Endothelial cell of umbilical vein (primary cell): Measurements from ENCODE around the gene POR. TPM values are rescaled to one million over a fixed set of nuclear protein-coding genes. Genes with fewer than 3 reads are reported as not detected.

Source experiments
- BruUV-seq: library from RNA; stranded (reverse); fragments of 400-500 nt; replicated peaks from 2 replicates; lab custom pipeline; 2021; lab: Mats Ljungman, UMichigan
- CTCF ChIA-PET: fragments of 300-600, 350-600 bp; sonication (Branson Sonifier 250); formaldehyde crosslinking; loops from one replicate; lab custom pipeline; 2021; ENCODE audit warnings: antibody characterized with exemption, inconsistent platforms; lab: Charles Lee
- POLR2A ChIA-PET: fragments of 300-600, 350-600 bp; sonication (Branson Sonifier 250); formaldehyde crosslinking; loops from one replicate; lab custom pipeline; 2021; ENCODE audit warnings: antibody characterized with exemption, inconsistent platforms; lab: Charles Lee
- DNase-seq: peaks from one replicate; pipeline ENCODE4 v3.0.0-alpha.2; 2011; ENCODE audit warnings: low read depth, low spot score
- FAIRE-seq: peaks from 2 replicates; lab custom pipeline; 2011; peaks lifted over from hg19 to GRCh38; lab: Jason Lieb, UNC
- H2AFZ ChIP-seq: 2 replicates; pipeline ENCODE4 v1.6.0; 2012; ENCODE audit warnings: low read depth, low read length, control low read depth, inconsistent platforms
- H3K27ac ChIP-seq: 2 replicates; pipeline ENCODE4 v1.5.1; 2011; ENCODE audit warnings: low read depth, mild to moderate bottlenecking, control low read depth, low read length, moderate library complexity; ENCODE audit not compliant: insufficient read depth
- H3K27me3 ChIP-seq, 2 experiments: 2 replicates each; pipeline versions ENCODE4 v1.6.0 to v1.6.1; 2011; ENCODE audit warnings: low read length in 2 of 2, mixed read lengths in 1 of 2; ENCODE audit not compliant: control insufficient read depth in 2 of 2, insufficient read depth in 2 of 2
- H3K36me3 ChIP-seq, 2 experiments: 2 replicates in 1 of 2; 3 replicates in 1 of 2; pipeline ENCODE4 v1.5.1; 2011; ENCODE audit warnings: low read length in 2 of 2, mild to moderate bottlenecking in 1 of 2, moderate library complexity in 1 of 2; ENCODE audit not compliant: control insufficient read depth in 2 of 2, insufficient read depth in 2 of 2; ENCODE audit errors: extremely low read depth in 1 of 2
- H3K4me1 ChIP-seq: 3 replicates; pipeline ENCODE4 v1.5.1; 2011; ENCODE audit warnings: mild to moderate bottlenecking, low read length; ENCODE audit not compliant: control insufficient read depth, insufficient read depth; ENCODE audit errors: extremely low read depth
- H3K4me2 ChIP-seq: 2 replicates; pipeline ENCODE4 v1.6.1; 2011; ENCODE audit warnings: low read length, control low read depth, mixed read lengths; ENCODE audit not compliant: insufficient read depth
- H3K4me3 ChIP-seq, 3 experiments: fragments of 200-600 bp in 1 of 3; sonication (generic), shearing (Covaris generic) in 1 of 3; replicated peaks in 1 of 3; 2 replicates each; pipeline ENCODE4 v1.5.1; 2011 to 2016; ENCODE audit warnings: control low read depth in 3 of 3, low read length in 3 of 3, mild to moderate bottlenecking in 2 of 3, inconsistent platforms in 1 of 3, low read depth in 1 of 3, moderate library complexity in 1 of 3; ENCODE audit not compliant: insufficient read depth in 1 of 3
- H3K79me2 ChIP-seq: 2 replicates; pipeline ENCODE4 v1.6.0; 2012; ENCODE audit warnings: low read length, inconsistent platforms; ENCODE audit not compliant: control insufficient read depth, insufficient read depth
- H3K9ac ChIP-seq: replicated peaks from 2 replicates; pipeline ENCODE3; 2011; ENCODE audit warnings: low read length, control low read depth; ENCODE audit not compliant: insufficient read depth; ENCODE audit errors: extremely low read depth
- H3K9me1 ChIP-seq: replicated peaks from 3 replicates; pipeline ENCODE4 v1.6.0; 2011; ENCODE audit warnings: mild to moderate bottlenecking, low read length; ENCODE audit not compliant: control insufficient read depth, insufficient read depth; ENCODE audit errors: extremely low read depth
- H3K9me3 ChIP-seq: replicated peaks from 2 replicates; pipeline ENCODE4 v1.5.1; 2012; ENCODE audit warnings: low read length, inconsistent platforms; ENCODE audit not compliant: control insufficient read depth, insufficient read depth
- H4K20me1 ChIP-seq: replicated peaks from 2 replicates; pipeline ENCODE3; 2011; ENCODE audit warnings: mild to moderate bottlenecking, low read length; ENCODE audit not compliant: control insufficient read depth, insufficient read depth; ENCODE audit errors: extremely low read depth
- EZH2 ChIP-seq: IDR thresholded peaks from 2 replicates; pipeline ENCODE4 v1.6.1; 2012; ENCODE audit warnings: borderline replicate concordance, low read depth, mild to moderate bottlenecking, moderate library complexity, low read length, inconsistent platforms; ENCODE audit not compliant: severe bottlenecking
- FOS ChIP-seq: IDR thresholded peaks from 2 replicates; pipeline ENCODE4 v1.6.1; 2011; ENCODE audit warnings: mild to moderate bottlenecking, low read length, moderate library complexity, borderline replicate concordance; ENCODE audit not compliant: insufficient read depth
- GATA2 ChIP-seq: IDR thresholded peaks from 2 replicates; pipeline ENCODE4 v1.7.0; 2011; ENCODE audit warnings: low read depth, mild to moderate bottlenecking, moderate library complexity, mixed read lengths, low read length; ENCODE audit not compliant: insufficient read length, insufficient read depth
- JUN ChIP-seq: IDR thresholded peaks from 2 replicates; pipeline ENCODE4 v1.6.1; 2011; ENCODE audit warnings: borderline replicate concordance, low read depth; ENCODE audit not compliant: insufficient read length, insufficient read depth
- MAX ChIP-seq: IDR thresholded peaks from 2 replicates; pipeline ENCODE4 v1.6.1; 2011; ENCODE audit not compliant: insufficient read depth, insufficient read length
- MYC ChIP-seq: IDR thresholded peaks from one replicate; pipeline ENCODE4 v1.6.1; 2011; ENCODE audit warnings: mild to moderate bottlenecking, low read depth, low read length
- POLR2A ChIP-seq: IDR thresholded peaks from 2 replicates; pipeline ENCODE4 v1.6.1; 2012; ENCODE audit warnings: low read depth, mild to moderate bottlenecking, control low read depth, low read length
- POLR2AphosphoS5 ChIP-seq: IDR thresholded peaks from 2 replicates; pipeline ENCODE4 v1.6.1; 2012; ENCODE audit warnings: low read depth, mild to moderate bottlenecking, control low read depth, low read length, moderate library complexity; ENCODE audit not compliant: insufficient read depth
- dilution Hi-C: fragments of 300-500 bp; cut with MboI; formaldehyde crosslinking; loops from one replicate; pipeline ENCODE4 v1.15.0; 2019; ENCODE audit warnings: low sequenced_read_pairs; ENCODE audit not compliant: extremely low pct_ligation_motif_present
- intact Hi-C: fragments of 100-400 bp; cut with micrococcal nuclease; formaldehyde crosslinking; loops from one replicate; pipeline ENCODE4 v1.10.0; 2022
- polyA plus RNA-seq, 4 experiments: library from polyadenylated mRNA; depleted of rRNA in 3 of 4; stranded (reverse) in 3 of 4; unstranded in 1 of 4; fragments of >200 nt; gene quantifications; 2 replicates each; pipeline versions ENCODE4 v1.2.1 to v1.2.3, GENCODE V29; 2011 to 2012; ENCODE audit warnings: missing spikeins in 1 of 4
- total RNA-seq: library from RNA; stranded (reverse); gene quantifications from 2 replicates; pipeline ENCODE4 v1.2.3, GENCODE V29; 2021
- TF ChIP-seq, protein P1 (sequence below), 2 donors: IDR thresholded peaks; 1 replicate in 1 of 2; 2 replicates in 1 of 2; pipeline ENCODE4 v1.5.1; 2011; ENCODE audit warnings: low read length in 2 of 2, mild to moderate bottlenecking in 2 of 2, moderate library complexity in 2 of 2, control low read depth in 1 of 2, inconsistent platforms in 1 of 2, low read depth in 1 of 2; ENCODE audit not compliant: insufficient read depth in 1 of 2; ENCODE audit errors: extremely low read depth in 1 of 2

The POR gene
- total and polyA plus RNA-seq, 2 donors (not counting 3 experiments of a cell fraction or from before 2014, with no cell fraction given) = 59.5 to 73.6 TPM

DNA sequence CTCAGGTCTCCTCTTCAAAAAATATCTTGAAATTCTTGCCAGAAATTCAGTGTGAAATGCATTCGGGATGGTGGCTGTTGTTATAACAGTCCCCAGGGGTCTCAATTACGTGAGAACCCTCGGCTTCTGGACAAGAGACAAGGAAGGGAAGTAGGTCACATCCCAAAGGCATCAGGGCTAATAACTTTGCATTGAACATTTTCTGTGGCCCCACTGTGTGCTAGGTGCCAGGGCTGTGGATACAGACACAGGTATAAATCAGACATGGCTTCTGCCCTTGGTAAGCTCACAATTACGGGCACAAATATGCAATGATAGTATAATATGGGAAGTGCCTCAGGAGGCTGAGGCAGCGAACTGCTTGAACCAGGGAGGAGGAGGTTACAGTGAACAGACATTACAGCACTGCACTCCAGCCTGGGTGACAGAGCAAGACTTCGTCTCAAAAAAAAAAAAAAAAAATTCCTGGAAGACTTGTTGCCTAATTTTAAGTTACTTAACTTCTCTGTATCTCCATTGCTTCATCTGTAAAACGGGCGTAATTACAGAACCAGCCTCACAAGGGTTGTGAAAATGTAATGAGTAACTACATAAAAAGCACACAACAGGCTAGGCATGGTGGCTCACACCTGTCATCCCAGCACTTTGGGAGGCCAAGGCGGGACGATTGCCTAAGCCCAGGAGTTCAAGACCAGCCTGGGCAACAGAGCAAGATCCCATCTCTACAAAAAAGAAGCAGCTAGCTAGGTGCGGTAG is 38.7 kb upstream of the POR start:
- DNase-seq = no peak
- TF ChIP-seq JUN (no peak), GATA2 (no peak), POLR2A (no peak), POLR2AphosphoS5 (no peak), EZH2 (no peak), FOS (no peak)
- H3K27me3 ChIP-seq = no peaks in the 10 kb centered on the region
- peaks cover 17% of the 10 kb centered on the region for H3K4me1 ChIP-seq
- H3K27ac ChIP-seq = no peak overlapping the region
- no peak overlapping the region for H3K4me3 ChIP-seq
- no peaks in the 10 kb centered on the region for H3K9me1 ChIP-seq
- POLR2A ChIA-PET = no interaction called here
- intact Hi-C loops = no loop called here
- no peaks in the 10 kb centered on the region for H3K36me3 ChIP-seq
- CTCF ChIA-PET = interaction anchor here (1.0 to 1.5 kb wide), 2 partner anchors 10 to 144 kb away, joined by 3 to 5 read pairs; no protein-coding TSS in a partner anchor
- FAIRE-seq = no peak
- H4K20me1 ChIP-seq = no peaks in the 10 kb centered on the region
- no peak overlapping the region for H2AFZ ChIP-seq
- H3K79me2 ChIP-seq = peaks cover 12% of the 10 kb centered on the region
- no peak overlapping the region for H3K9ac ChIP-seq
- no peak overlapping the region for H3K4me2 ChIP-seq
- dilution Hi-C loops = no loop called here
- no TSS peak for BruUV-seq
- H3K9me3 ChIP-seq = no peaks in the 10 kb centered on the region

GRCh38 chr7:75878312-75878768 is 36.6 kb upstream of the POR start:
- Histone ChIP-seq H3K9ac (peak overlapping the region; percentile 25), H2AFZ (peak overlapping the region; percentile 98), H3K9me1 (no peaks in the 10 kb centered on the region), H3K36me3 (peaks cover 2 to 13% of the 10 kb centered on the region in 2 experiments), H3K27ac (no peak overlapping the region), H3K27me3 (no peaks in the 10 kb centered on the region), H3K4me2 (peak overlapping the region; percentile 71), H4K20me1 (no peaks in the 10 kb centered on the region), H3K79me2 (peaks cover 12% of the 10 kb centered on the region), H3K4me3 (peak overlapping the region in 2 of 3 experiments; percentile 10 to 57), H3K4me1 (peaks cover 11% of the 10 kb centered on the region), H3K9me3 (no peaks in the 10 kb centered on the region)
- DNase-seq = no peak
- FAIRE-seq = no peak
- ChIA-PET CTCF (interaction anchor here (0.9 to 1.7 kb wide), 4 partner anchors 12 to 141 kb away, joined by 3 to 11 read pairs (median 4); no protein-coding TSS in a partner anchor), POLR2A (interaction anchor here (0.5 kb wide), 1 partner anchor 13 kb away, joined by 3 read pairs; no protein-coding TSS in a partner anchor)
- dilution Hi-C loops (no loop called here), intact Hi-C loops (no loop called here)
- TSS peak; percentile 60 for BruUV-seq
- TF ChIP-seq FOS (no peak), POLR2A (no peak), POLR2AphosphoS5 (no peak), GATA2 (no peak), MYC (no peak), EZH2 (no peak), MAX (no peak), JUN (no peak)
- TF ChIP-seq, protein P1, sequence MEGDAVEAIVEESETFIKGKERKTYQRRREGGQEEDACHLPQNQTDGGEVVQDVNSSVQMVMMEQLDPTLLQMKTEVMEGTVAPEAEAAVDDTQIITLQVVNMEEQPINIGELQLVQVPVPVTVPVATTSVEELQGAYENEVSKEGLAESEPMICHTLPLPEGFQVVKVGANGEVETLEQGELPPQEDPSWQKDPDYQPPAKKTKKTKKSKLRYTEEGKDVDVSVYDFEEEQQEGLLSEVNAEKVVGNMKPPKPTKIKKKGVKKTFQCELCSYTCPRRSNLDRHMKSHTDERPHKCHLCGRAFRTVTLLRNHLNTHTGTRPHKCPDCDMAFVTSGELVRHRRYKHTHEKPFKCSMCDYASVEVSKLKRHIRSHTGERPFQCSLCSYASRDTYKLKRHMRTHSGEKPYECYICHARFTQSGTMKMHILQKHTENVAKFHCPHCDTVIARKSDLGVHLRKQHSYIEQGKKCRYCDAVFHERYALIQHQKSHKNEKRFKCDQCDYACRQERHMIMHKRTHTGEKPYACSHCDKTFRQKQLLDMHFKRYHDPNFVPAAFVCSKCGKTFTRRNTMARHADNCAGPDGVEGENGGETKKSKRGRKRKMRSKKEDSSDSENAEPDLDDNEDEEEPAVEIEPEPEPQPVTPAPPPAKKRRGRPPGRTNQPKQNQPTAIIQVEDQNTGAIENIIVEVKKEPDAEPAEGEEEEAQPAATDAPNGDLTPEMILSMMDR (IDR thresholded peaks at IDR 0.05; ENCODE audit: extremely low read depth in 1 of 2, insufficient read depth in 1 of 2, low read depth in 1 of 2, low read length in 2 of 2) = no peak
